Measurements from ENCODE around the gene RYR3. TPM values are rescaled to one million over a fixed set of nuclear protein-coding genes. Genes with fewer than 3 reads are reported as not detected.
A peak's percentile ranks its signal among the peaks of the same experiment; 100 is the strongest.

RYR3 gene
- total and polyA plus RNA-seq, 2 of the 13 experiments (the other 11 are each of a cell fraction or from before 2014, with no cell fraction given), result not detected

DNA sequence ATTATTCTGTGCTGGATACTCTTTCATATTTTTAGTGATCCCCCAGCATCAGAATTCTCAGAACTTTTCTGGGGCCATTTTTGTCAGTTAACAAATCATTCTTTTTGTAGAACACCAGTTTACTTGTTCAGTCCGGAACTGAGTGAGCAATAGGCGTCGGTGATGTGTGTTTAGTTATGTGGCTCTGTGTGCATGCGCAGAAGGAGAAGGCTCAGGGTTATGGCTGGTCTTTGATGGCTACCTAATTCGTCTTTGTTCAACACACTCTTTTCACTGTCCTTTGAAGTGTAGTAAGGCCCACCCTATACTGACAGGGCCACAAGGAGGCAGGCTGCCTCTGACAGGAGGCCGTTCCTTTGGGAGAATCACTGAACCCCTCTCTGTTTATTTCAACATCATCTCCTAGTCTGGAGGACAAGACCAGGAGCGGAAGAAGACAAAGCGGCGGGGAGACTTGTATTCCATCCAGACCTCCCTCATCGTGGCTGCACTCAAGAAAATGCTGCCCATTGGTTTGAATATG, 499.4 kb downstream of the RYR3 start:
- Histone ChIP-seq H3K4me3 (replicated peaks in 1 of 3; ENCODE audit: insufficient read depth in 1 of 3, low read depth in 2 of 3, low read length in 3 of 3) (no peak overlapping the region), H3K9me3 (ENCODE audit: low read length) (no peaks in the 10 kb centered on the region), H3K4me2 (ENCODE audit: low read depth, low read length) (no peak overlapping the region), H3K79me2 (ENCODE audit: insufficient read depth, low read length) (no peaks in the 10 kb centered on the region), H3K27ac (ENCODE audit: extremely low read length, insufficient read depth, low read length) (no peak overlapping the region), H3K27me3 (ENCODE audit: control insufficient read depth in 1 of 2, insufficient read depth in 2 of 2, low read length in 2 of 2) (peaks cover 0 to 17% of the 10 kb centered on the region in 2 experiments; a peak in 3 of 5 replicates), H3K9ac (ENCODE audit: insufficient read depth, low read depth, low read length) (no peak overlapping the region), H4K20me1 (ENCODE audit: insufficient read depth, low read length) (no peaks in the 10 kb centered on the region), H2AFZ (ENCODE audit: low read length) (no peak overlapping the region), H3K36me3 (replicated peaks in 1 of 2; ENCODE audit: control insufficient read depth in 1 of 2, insufficient read depth in 2 of 2, low read length in 2 of 2) (no peaks in the 10 kb centered on the region), H3K4me1 (ENCODE audit: insufficient read depth, low read length) (no peaks in the 10 kb centered on the region)
- DNase-seq (ENCODE audit: low spot score) (no peak), ATAC-seq (no peak), FAIRE-seq (no peak)
- no TSS peak for BruUV-seq (replicated peaks)
- POLR2A ChIA-PET, result no interaction called here
- 52% methylated on average over 10 of the region's 10 CpGs for WGBS (ENCODE audit: low lambda C conversion rate)
- in situ Hi-C loops (cut with HindIII; ENCODE audit: extremely low pct_ligation_motif_present, low pct_unique_long_range_greater_than_20kb), result no loop called here
- CTCF ChIA-PET (ENCODE audit: low intra/inter-chr PET ratio, low total read pairs), result no interaction called here
- intact Hi-C loops (cut with micrococcal nuclease; ENCODE audit: unreplicated experiment), result no loop called here
- no peak for TF ChIP-seq ZNF569 (CRISPR knock-in tag; IDR thresholded peaks at IDR 0.05; ENCODE audit: borderline replicate concordance)
- TF ChIP-seq, protein P1, sequence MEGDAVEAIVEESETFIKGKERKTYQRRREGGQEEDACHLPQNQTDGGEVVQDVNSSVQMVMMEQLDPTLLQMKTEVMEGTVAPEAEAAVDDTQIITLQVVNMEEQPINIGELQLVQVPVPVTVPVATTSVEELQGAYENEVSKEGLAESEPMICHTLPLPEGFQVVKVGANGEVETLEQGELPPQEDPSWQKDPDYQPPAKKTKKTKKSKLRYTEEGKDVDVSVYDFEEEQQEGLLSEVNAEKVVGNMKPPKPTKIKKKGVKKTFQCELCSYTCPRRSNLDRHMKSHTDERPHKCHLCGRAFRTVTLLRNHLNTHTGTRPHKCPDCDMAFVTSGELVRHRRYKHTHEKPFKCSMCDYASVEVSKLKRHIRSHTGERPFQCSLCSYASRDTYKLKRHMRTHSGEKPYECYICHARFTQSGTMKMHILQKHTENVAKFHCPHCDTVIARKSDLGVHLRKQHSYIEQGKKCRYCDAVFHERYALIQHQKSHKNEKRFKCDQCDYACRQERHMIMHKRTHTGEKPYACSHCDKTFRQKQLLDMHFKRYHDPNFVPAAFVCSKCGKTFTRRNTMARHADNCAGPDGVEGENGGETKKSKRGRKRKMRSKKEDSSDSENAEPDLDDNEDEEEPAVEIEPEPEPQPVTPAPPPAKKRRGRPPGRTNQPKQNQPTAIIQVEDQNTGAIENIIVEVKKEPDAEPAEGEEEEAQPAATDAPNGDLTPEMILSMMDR (CRISPR knock-in tag; IDR thresholded peaks at IDR 0.05), result peak; percentile 21; the same call in 1 of the 2 replicates

DNA sequence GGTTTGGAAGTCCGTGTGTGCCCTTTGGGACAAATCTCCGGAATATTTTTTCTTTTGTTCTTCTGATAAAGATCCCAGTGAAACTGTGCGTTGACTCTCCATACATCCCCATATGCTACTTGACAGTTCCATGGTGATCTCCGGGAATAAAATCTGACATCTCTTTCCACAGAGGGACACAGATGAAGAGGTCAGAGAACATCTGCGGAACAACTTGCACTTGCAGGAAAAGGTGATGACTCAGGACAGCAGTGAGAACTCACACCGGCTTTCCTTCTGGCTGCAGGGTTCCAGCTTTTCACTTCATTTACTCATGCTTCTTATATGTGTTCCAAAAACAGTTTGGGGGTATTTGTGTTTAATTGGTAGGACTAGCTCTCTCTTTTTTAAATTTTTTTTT, 500.0 kb downstream of the RYR3 start:
- Histone ChIP-seq H3K9ac (ENCODE audit: insufficient read depth, low read depth, low read length) (no peak overlapping the region), H4K20me1 (ENCODE audit: insufficient read depth, low read length) (no peaks in the 10 kb centered on the region), H3K79me2 (ENCODE audit: insufficient read depth, low read length) (no peaks in the 10 kb centered on the region), H2AFZ (ENCODE audit: low read length) (no peak overlapping the region), H3K36me3 (replicated peaks in 1 of 2; ENCODE audit: control insufficient read depth in 1 of 2, insufficient read depth in 2 of 2, low read length in 2 of 2) (no peaks in the 10 kb centered on the region), H3K27me3 (ENCODE audit: control insufficient read depth in 1 of 2, insufficient read depth in 2 of 2, low read length in 2 of 2) (peaks cover 0 to 17% of the 10 kb centered on the region in 2 experiments; a peak in 3 of 5 replicates), H3K4me2 (ENCODE audit: low read depth, low read length) (no peak overlapping the region), H3K4me3 (replicated peaks in 1 of 3; ENCODE audit: insufficient read depth in 1 of 3, low read depth in 2 of 3, low read length in 3 of 3) (no peak overlapping the region), H3K9me3 (ENCODE audit: low read length) (no peaks in the 10 kb centered on the region), H3K4me1 (ENCODE audit: insufficient read depth, low read length) (no peaks in the 10 kb centered on the region), H3K27ac (ENCODE audit: extremely low read length, insufficient read depth, low read length) (no peak overlapping the region)
- BruUV-seq (replicated peaks), result no TSS peak
- TF ChIP-seq ZNF567 (CRISPR knock-in tag; IDR thresholded peaks at IDR 0.05; ENCODE audit: borderline replicate concordance) (no peak), HDAC6 (IDR thresholded peaks at IDR 0.05; ENCODE audit: low read depth, low read length) (no peak), ZNF10 (CRISPR knock-in tag; IDR thresholded peaks at IDR 0.05; ENCODE audit: borderline replicate concordance, low read depth) (no peak)
- TF ChIP-seq, protein P2, sequence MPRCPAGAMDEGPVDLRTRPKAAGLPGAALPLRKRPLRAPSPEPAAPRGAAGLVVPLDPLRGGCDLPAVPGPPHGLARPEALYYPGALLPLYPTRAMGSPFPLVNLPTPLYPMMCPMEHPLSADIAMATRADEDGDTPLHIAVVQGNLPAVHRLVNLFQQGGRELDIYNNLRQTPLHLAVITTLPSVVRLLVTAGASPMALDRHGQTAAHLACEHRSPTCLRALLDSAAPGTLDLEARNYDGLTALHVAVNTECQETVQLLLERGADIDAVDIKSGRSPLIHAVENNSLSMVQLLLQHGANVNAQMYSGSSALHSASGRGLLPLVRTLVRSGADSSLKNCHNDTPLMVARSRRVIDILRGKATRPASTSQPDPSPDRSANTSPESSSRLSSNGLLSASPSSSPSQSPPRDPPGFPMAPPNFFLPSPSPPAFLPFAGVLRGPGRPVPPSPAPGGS (CRISPR knock-in tag; IDR thresholded peaks at IDR 0.05), result no peak
- in situ Hi-C loops (cut with HindIII; ENCODE audit: extremely low pct_ligation_motif_present, low pct_unique_long_range_greater_than_20kb) (no loop called here), intact Hi-C loops (cut with micrococcal nuclease; ENCODE audit: unreplicated experiment) (no loop called here)
- POLR2A ChIA-PET, result no interaction called here
- DNase-seq (ENCODE audit: low spot score) (no peak), ATAC-seq (no peak), FAIRE-seq (no peak)
- CTCF ChIA-PET (ENCODE audit: low intra/inter-chr PET ratio, low total read pairs), result no interaction called here
- WGBS (ENCODE audit: low lambda C conversion rate), result 36% methylated on average over 6 of the region's 6 CpGs

Data from HepG2 (cell line).